H9 (cell line): Measurements from ENCODE around the gene PDE1A. TPM values are rescaled to one million over a fixed set of nuclear protein-coding genes. Genes with fewer than 3 reads are reported as not detected.

Experiments used
- DNase-seq: peaks from one replicate; pipeline ENCODE4 v3.0.0-alpha.2; 2017
- H2AFZ ChIP-seq: one replicate; pipeline ENCODE4 v1.6.1; 2013; ENCODE audit warnings: mild to moderate bottlenecking, low read length, control low read depth, moderate library complexity
- H2AK5ac ChIP-seq: 2 replicates; pipeline ENCODE4 v1.6.1; 2013; ENCODE audit warnings: low read length, control low read depth, mixed read lengths; ENCODE audit not compliant: insufficient read length
- H2BK120ac ChIP-seq: one replicate; pipeline ENCODE4 v1.6.1; 2013; ENCODE audit warnings: low read depth, mild to moderate bottlenecking, low read length, control low read depth, inconsistent platforms; ENCODE audit not compliant: poor library complexity, severe bottlenecking
- H2BK12ac ChIP-seq: 2 replicates; pipeline ENCODE4 v1.6.1; 2013; ENCODE audit warnings: low read length, control low read depth, mixed read lengths, low read depth; ENCODE audit not compliant: insufficient read length
- H2BK15ac ChIP-seq: 2 replicates; pipeline ENCODE4 v1.6.1; 2013; ENCODE audit warnings: low read depth, low read length, control low read depth
- H2BK20ac ChIP-seq: one replicate; pipeline ENCODE4 v1.6.1; 2013; ENCODE audit warnings: low read depth, mild to moderate bottlenecking, low read length, control low read depth, inconsistent platforms; ENCODE audit not compliant: poor library complexity, severe bottlenecking
- H2BK5ac ChIP-seq: 2 replicates; pipeline ENCODE4 v1.6.1; 2013; ENCODE audit warnings: low read length, control low read depth, mixed read lengths; ENCODE audit not compliant: insufficient read length
- H3K14ac ChIP-seq: 2 replicates; pipeline ENCODE4 v1.6.1; 2013; ENCODE audit warnings: low read length, control low read depth; ENCODE audit not compliant: insufficient read depth
- H3K18ac ChIP-seq: 2 replicates; pipeline ENCODE4 v1.6.1; 2013; ENCODE audit warnings: low read depth, mild to moderate bottlenecking, mixed read lengths, low read length, control low read depth; ENCODE audit not compliant: insufficient read length
- H3K23ac ChIP-seq: 2 replicates; pipeline ENCODE4 v1.6.1; 2013; ENCODE audit warnings: low read length, control low read depth, mixed read lengths, low read depth; ENCODE audit not compliant: insufficient read length
- H3K23me2 ChIP-seq: 2 replicates; pipeline ENCODE4 v1.6.1; 2013; ENCODE audit warnings: low read depth, mild to moderate bottlenecking, mixed read lengths, low read length, control low read depth; ENCODE audit not compliant: insufficient read length, poor library complexity, severe bottlenecking
- H3K27ac ChIP-seq: 2 replicates; pipeline ENCODE4 v1.5.1; 2013; ENCODE audit warnings: low read length, control low read depth, mixed read lengths, low read depth; ENCODE audit not compliant: insufficient read length
- H3K27me3 ChIP-seq: 2 replicates; pipeline ENCODE4 v1.6.1; 2013; ENCODE audit warnings: low read length, control low read depth, inconsistent platforms; ENCODE audit not compliant: insufficient read depth
- H3K4ac ChIP-seq: 2 replicates; pipeline ENCODE4 v1.6.1; 2013; ENCODE audit warnings: low read depth, mild to moderate bottlenecking, control low read depth, inconsistent platforms, low read length, moderate library complexity
- H3K4me1 ChIP-seq: 2 replicates; pipeline ENCODE4 v1.6.1; 2013; ENCODE audit warnings: low read length, control low read depth, inconsistent platforms; ENCODE audit not compliant: insufficient read depth
- H3K4me2 ChIP-seq: 2 replicates; pipeline ENCODE4 v1.6.1; 2013; ENCODE audit warnings: low read length, control low read depth, mixed read lengths; ENCODE audit not compliant: insufficient read length, insufficient read depth
- H3K56ac ChIP-seq: 2 replicates; pipeline ENCODE4 v1.6.1; 2013; ENCODE audit warnings: low read depth, mild to moderate bottlenecking, mixed read lengths, low read length, control low read depth; ENCODE audit not compliant: insufficient read length
- H3K79me1 ChIP-seq: 2 replicates; pipeline ENCODE4 v1.6.1; 2013; ENCODE audit warnings: low read depth, mild to moderate bottlenecking, moderate library complexity, low read length, control low read depth, inconsistent platforms; ENCODE audit not compliant: insufficient read depth, poor library complexity, severe bottlenecking
- H3K79me2 ChIP-seq: 2 replicates; pipeline ENCODE4 v1.6.1; 2013; ENCODE audit warnings: low read length, control low read depth, inconsistent platforms; ENCODE audit not compliant: insufficient read depth
- H3K9ac ChIP-seq: 2 replicates; pipeline ENCODE4 v1.6.1; 2013; ENCODE audit warnings: low read length, control low read depth, mixed read lengths; ENCODE audit not compliant: insufficient read length; ENCODE audit errors: extremely low read depth
- H3K9me3 ChIP-seq: one replicate; pipeline ENCODE4 v1.6.1; 2013; ENCODE audit warnings: low read depth, low read length, inconsistent platforms; ENCODE audit not compliant: control insufficient read depth
- H3T11ph ChIP-seq: one replicate; pipeline ENCODE4 v1.6.1; 2013; ENCODE audit warnings: mild to moderate bottlenecking, low read length, control low read depth, inconsistent platforms
- H4K20me1 ChIP-seq: one replicate; pipeline ENCODE4 v1.6.1; 2013; ENCODE audit not compliant: control insufficient read depth, insufficient read length, insufficient read depth
- H4K5ac ChIP-seq: 2 replicates; pipeline ENCODE4 v1.6.1; 2013; ENCODE audit warnings: low read depth, mild to moderate bottlenecking, mixed read lengths, low read length, control low read depth; ENCODE audit not compliant: insufficient read length
- H4K8ac ChIP-seq: replicated peaks from 2 replicates; pipeline ENCODE4 v1.6.1; 2013; ENCODE audit warnings: low read length, control low read depth, mixed read lengths, low read depth; ENCODE audit not compliant: insufficient read length
- H4K91ac ChIP-seq: 2 replicates; pipeline ENCODE4 v1.6.1; 2013; ENCODE audit warnings: low read depth, mild to moderate bottlenecking, moderate library complexity, mixed read lengths, low read length, control low read depth; ENCODE audit not compliant: insufficient read length
- H3K27ac Mint-ChIP-seq, 3 experiments: 2 replicates in 2 of 3; 3 replicates in 1 of 3; pipeline ENCODE4 v1.8.0; 2020 to 2021; ENCODE audit warnings: mixed read lengths in 3 of 3, mild to moderate bottlenecking in 1 of 3, moderate library complexity in 1 of 3
- H3K27me3 Mint-ChIP-seq: 2 replicates; pipeline ENCODE4 v1.8.0; 2021; ENCODE audit warnings: low read depth, mild to moderate bottlenecking, moderate library complexity, mixed read lengths
- H3K36me3 Mint-ChIP-seq, 3 experiments: 2 replicates in 2 of 3; 3 replicates in 1 of 3; pipeline ENCODE4 v1.8.0; 2020 to 2021; ENCODE audit warnings: low read depth in 3 of 3, mixed read lengths in 3 of 3; ENCODE audit not compliant: insufficient read depth in 1 of 3
- H3K4me1 Mint-ChIP-seq, 2 experiments: 2 replicates each; pipeline ENCODE4 v1.8.0; 2020; ENCODE audit warnings: mixed read lengths in 2 of 2
- H3K4me3 Mint-ChIP-seq, 2 experiments: 2 replicates in 1 of 2; 3 replicates in 1 of 2; pipeline ENCODE4 v1.8.0; 2020 to 2021; ENCODE audit warnings: mild to moderate bottlenecking in 2 of 2, mixed read lengths in 2 of 2, moderate library complexity in 1 of 2
- H3K9me3 Mint-ChIP-seq, 2 experiments: 2 replicates in 1 of 2; 3 replicates in 1 of 2; pipeline ENCODE4 v1.8.0; 2020; ENCODE audit warnings: mild to moderate bottlenecking in 2 of 2, mixed read lengths in 2 of 2, moderate library complexity in 1 of 2
- CTCF ChIP-seq: fragments of 200-600 bp; sonication (generic); conservative IDR thresholded peaks from 3 replicates; pipeline ENCODE4 v1.8.0; 2021; ENCODE audit warnings: antibody characterized with exemption, mild to moderate bottlenecking
- WGBS: extraction: QIAGEN DNeasy Blood & Tissue Kit; methylation state at CpG from one replicate; pipeline ENCODE4 v1.1.7; 2013; ENCODE audit warnings: missing lambda C conversion rate, low lambda C conversion rate, mixed read lengths; ENCODE audit not compliant: insufficient read length; ENCODE audit errors: extremely low coverage; 5-methylcytosine and 5-hydroxymethylcytosine counted together
- long read RNA-seq: library from polyadenylated mRNA; unstranded; transcript quantifications from one replicate; pipeline ENCODE4 v2.0.0, GENCODE V29; 2020
- total RNA-seq: library from RNA; stranded (reverse); gene quantifications from 2 replicates; pipeline ENCODE4 v1.2.1, GENCODE V29; 2021

The PDE1A gene
- 0.11 TPM in 1 of 2 replicates, not detected in the other for total RNA-seq
- long read RNA-seq, result 0 reads

- Histone ChIP-seq H3K56ac (no peak within 1 kb of the TSS), H3K23ac (no peak within 1 kb of the TSS), H4K5ac (no peak within 1 kb of the TSS), H3K27me3 (no peaks in the 10 kb centered on the region), H3K4me1 (no peaks in the 10 kb centered on the region), H3K9ac (no peak within 1 kb of the TSS), H2AK5ac (no peak within 1 kb of the TSS), H3K9me3 (no peaks in the 10 kb centered on the region), H3K79me2 (no peaks in the 10 kb centered on the region), H4K8ac (no peak within 1 kb of the TSS), H3K27ac (no peak within 1 kb of the TSS), H2BK5ac (no peak within 1 kb of the TSS), H3K18ac (no peak within 1 kb of the TSS), H3K79me1 (no peaks in the 10 kb centered on the region), H4K20me1 (no peaks in the 10 kb centered on the region), H3K4ac (no peak within 1 kb of the TSS), H4K91ac (no peak within 1 kb of the TSS), H2BK120ac (no peak within 1 kb of the TSS), H3K4me2 (no peak within 1 kb of the TSS), H2BK20ac (no peak within 1 kb of the TSS), H2BK12ac (no peak within 1 kb of the TSS), H3K14ac (no peak within 1 kb of the TSS), H3T11ph (no peak within 1 kb of the TSS), H2AFZ (peak within 1 kb of the TSS; percentile 62), H3K23me2 (no peaks in the 10 kb centered on the region), H2BK15ac (no peak within 1 kb of the TSS)
- no peak for TF ChIP-seq CTCF
- Mint-ChIP-seq H3K4me3 (no peak within 1 kb of the TSS), H3K4me1 (no peaks in the 10 kb centered on the region), H3K27ac (peak within 1 kb of the TSS in 1 of 3 experiments; percentile 31; a peak in 2 of 7 replicates), H3K27me3 (no peaks in the 10 kb centered on the region), H3K9me3 (no peaks in the 10 kb centered on the region; a peak in 1 of 5 replicates), H3K36me3 (peaks cover 0 to 3% (median 0%) of the 10 kb centered on the region in 3 experiments; a peak in 1 of 7 replicates)
- WGBS, result no CpG with 5 or more reads among the region's 3 CpGs
- DNase-seq, result no peak
Observed at GRCh38 chr2:182426918-182427240, at the start of gene PDE1A. TSS of gene PDE1A (minus strand) at chr2:182427036.
